HG03045 (cell line): ENCODE results near the gene AP2B1.
"Not testable (repeated sequence)": the region's sequence is repeated elsewhere in the genome, so short reads cannot be mapped to it uniquely, and the experiment has no call there.

Experiments used
- ATAC-seq: cut with Tn5 transposase; IDR thresholded peaks from one replicate; pipeline ENCODE4 v1.9.1; 2021; ENCODE audit warnings: mild to moderate bottlenecking, moderate library complexity; ENCODE audit not compliant: unreplicated experiment

Gene AP2B1

DNA sequence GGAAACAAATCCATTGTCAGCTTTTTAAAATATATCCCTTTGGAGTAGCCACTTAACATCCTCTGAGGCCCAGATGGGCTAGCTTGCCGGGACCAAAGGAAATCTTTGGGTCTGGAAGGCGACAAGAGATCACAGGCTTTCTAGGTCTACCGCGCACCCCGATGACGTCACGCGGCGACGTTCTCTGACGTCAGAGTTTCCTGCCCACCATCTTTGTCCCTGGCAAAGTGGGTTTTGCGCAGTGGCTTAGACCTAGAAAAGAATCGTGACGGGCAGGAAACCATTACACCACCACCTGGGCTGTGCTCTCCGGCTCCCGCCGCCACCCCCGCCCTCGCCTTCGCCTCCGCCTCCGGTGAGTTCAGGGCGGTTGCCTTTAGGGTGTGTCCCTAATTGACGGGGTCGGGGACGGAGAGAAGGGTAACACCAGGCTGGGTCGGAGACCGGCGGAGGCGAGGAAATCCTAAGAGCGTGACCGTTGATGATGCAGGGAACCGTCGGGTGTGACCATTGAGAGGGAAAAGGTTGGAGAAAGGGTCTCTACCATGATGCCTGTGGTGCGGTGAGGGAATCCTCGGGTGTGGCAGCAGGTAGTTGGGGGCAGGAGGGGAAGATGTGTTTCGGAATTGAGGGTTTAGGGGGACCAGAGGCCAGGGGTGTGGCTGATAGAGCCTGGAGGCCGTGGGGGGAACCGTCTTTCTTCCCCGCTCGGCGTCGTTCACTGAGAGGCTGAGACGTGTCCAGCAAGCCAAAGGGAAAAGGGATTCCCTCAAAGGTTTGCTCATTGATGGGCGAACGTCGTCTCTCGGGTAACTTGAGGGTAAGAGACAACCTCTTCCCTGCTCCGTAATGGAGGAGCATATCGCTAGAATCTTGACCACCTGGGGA lies at the start of gene AP2B1:
TSS of gene AP2B1 (plus strand) at position 249 of the 888 bp plus-strand sequence. CDS start 6,709 bp downstream, outside the sequence.
- peak; percentile 81 for ATAC-seq

DNA sequence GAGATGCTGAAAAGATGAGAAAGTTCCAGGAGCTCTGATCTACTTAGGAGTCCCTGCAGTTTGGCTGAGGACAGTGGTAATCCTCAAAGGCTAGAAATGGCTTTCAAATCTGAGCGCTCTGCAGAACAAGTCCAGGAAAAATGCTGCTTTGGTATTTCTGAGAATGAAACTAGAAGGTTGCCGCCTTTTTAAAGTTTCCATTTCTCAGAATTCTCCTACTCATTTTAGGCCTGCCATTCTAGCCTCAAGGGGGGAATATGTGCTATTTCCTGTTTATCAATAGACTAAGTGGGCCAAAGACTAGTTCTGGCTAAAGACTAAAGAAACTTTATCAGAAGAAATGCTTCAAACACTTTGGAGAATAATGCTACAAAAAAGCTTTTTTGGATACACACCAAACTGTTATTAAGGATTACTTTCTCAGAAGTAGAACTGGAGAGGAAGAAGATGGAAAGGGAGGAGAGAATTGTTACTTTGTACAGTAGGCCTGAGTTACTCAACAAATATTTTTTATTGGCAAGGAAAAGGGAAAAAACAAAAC lies 49.5 kb upstream of the AP2B1 start, which contains the start of gene SLFN12L:
TSS of gene SLFN12L (minus strand) at position 78 of the 541 bp plus-strand sequence. CDS start 15,314 bp downstream, outside the sequence.
- ATAC-seq = no peak

DNA sequence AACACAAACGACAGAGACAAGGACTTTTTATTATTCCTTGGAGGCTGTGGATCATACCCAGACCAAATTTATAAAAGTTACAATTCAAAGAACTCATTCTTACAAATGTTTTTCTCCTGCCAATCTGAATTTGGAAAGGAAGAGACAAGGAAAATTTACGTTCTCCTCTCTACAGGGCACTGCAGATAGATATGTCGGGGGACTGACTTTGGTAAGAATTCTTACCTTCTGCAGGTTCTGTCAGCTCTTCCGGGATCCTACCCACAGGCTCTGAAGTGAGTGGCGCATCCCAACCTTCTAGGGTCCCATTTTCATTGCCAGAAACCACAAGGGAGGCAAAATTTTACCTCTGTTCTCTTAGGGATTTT lies 47.5 kb upstream of the AP2B1 start:
- ATAC-seq = no peak

DNA sequence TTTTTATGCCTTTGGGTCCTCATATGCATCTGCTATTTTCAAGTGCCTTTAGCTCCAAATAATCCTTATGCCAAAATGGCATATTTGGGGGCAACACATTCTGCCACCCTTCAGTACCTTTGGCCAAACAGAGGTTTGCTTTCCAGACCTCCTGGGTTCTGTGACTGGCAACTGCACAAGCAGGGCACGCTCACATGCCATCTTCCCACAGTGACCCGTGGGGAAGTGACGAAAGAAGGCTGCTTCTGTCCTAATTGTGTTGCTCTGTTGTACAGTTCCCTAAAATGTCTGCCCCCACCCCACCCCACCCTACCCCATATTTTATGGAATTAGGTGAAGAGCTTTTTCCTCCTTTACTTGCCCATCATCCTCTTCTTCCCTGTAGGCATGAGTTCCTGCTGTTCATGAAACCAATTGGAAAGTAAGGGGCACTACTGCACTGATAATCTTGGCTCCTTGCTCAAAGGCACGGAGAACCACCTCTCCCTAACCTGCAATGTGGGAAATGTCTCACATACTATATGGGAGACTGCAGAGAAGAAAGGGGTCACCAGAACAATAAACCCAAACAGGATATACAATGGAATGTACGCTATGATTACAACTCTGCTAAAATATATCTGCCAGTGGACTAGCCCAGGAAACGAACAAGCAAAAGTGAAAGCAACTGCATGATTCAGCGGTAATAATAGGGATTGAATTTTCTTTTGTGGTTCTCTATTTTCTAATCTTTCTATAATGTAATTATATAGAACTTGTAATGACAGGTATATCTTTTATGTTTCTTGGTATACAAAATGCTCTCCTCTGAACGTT lies 46.3 kb upstream of the AP2B1 start:
- no peak for ATAC-seq

DNA sequence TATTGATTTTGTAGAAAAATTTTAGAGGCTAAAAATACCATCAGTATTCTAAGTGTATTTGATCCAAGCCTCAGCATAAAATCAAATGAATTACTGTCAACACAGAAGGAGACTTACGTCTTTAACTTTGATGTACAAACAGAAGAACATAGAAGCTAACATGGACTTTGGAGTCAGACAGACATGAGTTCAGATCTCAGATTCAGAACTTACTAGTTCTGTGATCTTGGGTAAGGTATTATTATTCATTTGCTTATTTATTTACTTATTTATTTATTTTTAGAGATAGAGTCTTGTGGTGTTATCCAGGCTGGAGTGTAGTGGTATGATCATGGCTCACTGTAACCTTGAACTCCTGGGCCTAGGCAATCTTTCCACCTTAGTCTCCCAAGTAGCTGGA lies 45.7 kb upstream of the AP2B1 start:
- no peak for ATAC-seq

DNA sequence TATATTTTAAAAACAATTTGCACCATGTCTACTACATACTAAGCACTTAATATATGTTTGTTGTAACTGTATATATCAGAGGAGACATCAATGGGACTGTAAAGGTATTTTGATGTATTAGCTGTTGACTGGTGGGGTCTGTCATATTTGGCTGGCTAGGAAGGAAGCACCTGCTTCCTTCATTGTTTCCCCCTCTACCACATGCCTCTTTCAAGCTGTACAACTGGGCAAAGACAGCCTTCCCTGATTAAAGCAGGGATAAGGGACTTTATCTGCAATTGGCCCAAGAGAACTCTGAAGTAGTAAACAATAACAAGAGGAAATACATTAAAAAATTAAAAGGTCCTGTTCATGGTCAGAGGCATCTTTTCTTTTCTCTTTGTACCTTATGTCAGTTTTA lies 44.1 kb upstream of the AP2B1 start:
- ATAC-seq = no peak

DNA sequence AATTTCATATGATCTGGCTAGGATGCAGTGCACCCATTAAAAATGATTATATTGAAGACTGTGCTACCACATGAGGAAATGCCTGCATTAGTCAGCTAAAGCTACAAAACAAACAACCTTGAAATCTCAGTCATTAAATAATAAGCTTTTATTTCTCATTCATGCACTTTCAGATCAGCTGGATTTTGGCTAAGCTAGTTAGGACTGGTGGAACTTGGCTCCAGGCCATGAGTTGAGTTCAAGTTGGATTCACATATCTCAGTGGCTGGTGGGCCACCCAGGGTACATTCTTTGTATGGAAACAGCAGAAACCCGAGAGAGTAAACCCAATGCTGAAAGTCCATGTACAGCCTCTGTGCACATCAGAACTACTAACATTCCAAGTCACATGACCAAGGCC lies 43.3 kb upstream of the AP2B1 start:
- ATAC-seq = no peak

DNA sequence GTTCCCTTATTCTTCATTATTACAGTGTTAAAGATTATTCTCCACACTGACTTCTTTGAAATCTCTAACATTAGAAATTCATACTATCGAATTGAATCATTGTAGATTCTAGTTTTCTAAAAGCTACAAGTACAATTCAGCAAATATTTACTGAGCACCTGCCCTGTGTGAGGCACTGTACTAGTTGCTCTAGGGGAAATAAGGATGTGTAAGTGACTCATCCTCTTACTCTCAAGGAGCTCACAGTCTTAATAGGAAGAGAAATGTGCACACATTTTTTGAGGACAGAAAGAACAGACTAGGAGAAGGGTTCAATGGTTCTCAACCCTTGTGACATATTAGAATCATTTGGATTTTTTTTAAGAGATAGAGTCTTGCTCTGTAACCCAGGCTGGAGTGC lies 42.0 kb upstream of the AP2B1 start:
- no peak for ATAC-seq

DNA sequence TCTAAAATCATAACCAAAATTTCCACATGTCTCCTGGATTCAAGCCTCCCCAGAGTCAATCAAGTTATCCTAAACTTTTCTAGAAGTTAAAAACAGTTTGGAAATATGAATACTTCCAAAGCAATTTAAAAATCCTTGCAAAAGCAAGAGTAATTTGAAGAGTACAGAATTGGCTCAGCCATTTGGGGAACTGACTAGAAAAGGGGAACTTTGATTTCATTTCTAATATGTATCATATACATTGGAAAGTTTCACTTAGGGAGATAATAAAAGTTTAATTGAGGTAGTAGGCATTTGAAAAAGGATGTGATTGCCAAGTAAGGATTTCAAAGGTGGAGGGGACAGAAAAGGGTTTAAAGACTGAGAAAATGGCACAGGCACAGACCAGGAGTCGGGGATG lies 40.6 kb upstream of the AP2B1 start:
- ATAC-seq = no peak

DNA sequence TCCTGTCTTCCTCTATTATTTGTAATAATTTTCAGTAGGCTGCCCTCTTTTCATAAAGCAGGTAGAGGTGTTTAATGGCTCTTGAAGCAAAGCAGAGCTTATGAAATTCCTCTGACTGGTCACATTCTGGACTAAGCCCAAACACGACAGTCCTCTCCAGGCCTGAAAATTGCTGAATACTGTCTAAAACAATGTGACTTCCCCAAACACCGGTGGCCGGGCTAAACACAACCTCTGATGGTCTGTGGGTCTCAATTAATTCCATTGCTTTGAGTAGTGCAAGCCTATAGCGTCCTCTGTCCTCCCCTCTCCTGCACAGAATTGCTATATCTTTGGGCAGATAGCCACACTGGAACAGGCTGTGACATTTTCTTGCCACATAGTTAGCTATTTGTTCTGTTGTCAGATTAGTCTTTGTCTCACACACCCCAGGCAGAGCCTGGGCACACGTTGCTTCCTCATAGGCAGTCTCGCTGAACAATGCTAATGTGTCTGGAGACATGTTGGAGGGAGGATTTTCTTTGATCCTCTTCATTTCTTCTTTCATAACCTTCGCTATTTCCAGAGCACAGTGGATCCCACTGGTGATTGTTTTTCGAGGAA lies 38.8 kb upstream of the AP2B1 start:
- no peak for ATAC-seq

DNA sequence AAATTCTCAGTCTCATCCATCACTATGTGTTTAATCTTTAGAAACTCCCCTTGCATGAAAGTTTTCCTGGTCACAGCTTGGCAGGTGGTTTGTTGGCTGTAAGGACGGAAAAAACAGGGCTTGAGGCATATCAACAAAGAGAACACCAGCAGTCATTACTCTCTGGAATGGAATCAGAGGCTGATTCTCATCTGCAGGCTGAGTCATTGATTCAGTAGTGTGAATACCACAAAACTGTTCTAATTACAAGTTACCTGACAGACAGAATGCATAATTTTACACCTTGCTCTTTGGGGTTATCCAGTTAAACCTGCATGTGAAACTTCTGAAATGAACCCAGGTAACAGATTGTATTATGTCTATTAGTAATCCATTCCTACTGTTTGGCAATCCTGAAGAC lies 38.1 kb upstream of the AP2B1 start:
- ATAC-seq = no peak

DNA sequence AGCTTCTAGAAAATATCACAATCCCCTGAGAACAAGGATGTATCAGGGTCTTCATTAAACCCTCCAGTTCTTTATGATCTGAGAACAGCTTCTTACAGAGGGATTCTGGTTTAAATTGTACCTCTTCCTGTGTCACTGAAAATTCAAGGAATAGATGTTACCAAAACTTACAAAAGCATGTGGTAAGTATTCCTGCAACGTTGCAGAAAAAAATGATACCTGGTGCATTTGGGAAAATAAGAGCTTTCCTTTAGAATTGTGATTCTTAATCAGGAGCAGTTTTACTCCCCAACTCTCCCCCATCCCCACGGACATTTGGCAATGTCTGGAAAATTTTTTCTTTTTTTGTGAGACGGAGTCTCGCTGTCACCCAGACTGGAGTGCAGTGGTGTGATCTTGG lies 33.8 kb upstream of the AP2B1 start:
- ATAC-seq = no peak

DNA sequence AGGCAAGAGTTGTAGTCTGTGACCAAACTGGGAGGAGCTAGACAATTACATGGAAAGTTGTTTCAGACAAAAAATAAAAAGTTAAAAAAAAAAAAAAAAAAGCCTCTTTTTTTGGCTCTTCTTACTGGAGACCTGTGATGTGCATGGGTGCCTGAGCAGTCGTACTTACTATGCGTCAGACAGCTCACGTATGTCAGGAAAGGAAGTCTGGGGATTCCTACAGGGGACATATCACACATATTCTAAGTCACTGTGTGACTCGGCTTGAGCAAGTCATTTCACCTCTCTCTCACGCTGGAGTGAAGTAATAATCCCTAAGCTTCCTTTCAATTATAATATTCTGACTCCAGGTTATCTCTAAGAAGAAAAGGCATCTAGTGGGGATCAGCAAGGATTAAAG lies 32.5 kb upstream of the AP2B1 start:
- ATAC-seq = no peak

DNA sequence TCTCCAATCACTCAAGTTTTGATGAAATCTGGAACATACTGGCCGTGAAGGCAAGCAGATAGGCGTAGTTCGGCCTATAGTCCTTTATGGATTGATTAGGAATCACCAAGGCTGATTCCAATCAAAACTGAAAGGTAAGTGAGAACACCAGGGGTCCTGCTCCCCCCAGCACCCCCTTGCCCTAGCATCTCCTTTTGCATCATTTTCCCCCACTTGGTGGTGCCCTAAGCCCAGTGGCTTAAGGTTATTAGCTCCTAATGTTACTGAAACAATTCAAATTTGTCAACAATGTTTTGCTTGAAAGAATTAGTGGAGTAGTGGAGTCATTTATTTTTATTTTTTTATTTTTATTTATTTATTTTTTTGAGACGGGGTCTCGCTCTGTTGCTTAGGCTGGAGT lies 31.4 kb upstream of the AP2B1 start:
- ATAC-seq = no peak

DNA sequence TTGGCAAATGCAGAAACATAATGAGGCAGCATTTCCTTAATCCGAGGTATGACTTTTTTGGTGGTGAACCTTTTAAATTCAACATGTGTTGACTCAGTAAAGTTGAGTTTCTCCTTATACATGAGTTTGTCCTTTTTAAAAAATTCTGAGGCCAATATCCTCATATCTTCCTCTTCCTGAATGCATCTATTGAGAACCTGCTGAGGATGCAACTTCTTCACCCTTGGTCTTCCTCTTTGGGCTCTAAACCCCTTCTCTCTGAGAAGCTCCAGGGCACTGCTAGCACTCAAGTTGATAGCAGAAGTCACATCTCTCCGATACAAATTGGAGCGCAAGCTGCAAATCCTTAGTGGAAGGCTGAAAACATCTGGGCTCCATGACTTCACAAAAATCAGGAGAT lies 29.8 kb upstream of the AP2B1 start:
- ATAC-seq = no peak

DNA sequence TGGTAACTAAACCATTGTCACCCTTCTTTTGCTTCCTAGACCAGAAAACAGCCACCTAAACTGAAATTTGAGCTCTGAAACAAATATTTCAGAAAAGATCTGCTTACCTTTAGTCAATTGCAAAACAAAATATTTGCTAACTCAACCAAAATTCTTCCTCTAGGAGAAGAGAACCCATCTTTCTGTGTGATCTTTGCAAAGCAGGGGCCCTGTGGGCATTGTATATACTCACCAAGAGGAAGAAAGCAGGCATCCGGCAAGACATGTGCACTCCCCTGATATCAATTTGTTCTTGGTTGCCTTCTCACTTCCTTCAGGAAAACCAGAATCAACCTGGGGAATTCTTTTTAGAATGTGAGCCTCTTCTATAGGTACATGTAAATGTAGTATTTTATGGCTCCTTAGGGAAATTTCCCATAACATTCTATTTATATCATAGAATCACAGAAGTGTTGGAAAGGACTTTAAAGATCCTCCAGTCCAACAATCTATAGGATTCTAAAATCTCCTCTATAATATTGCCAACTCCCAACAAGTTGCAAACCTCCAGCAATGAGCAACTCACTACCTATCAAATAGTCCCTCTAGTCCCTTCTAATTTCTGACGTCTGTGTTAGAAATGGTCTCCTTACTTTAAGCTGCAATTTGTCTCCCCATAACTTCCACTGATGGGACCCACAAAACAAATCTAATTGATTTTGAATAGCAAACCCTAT lies 27.5 kb upstream of the AP2B1 start:
- no peak for ATAC-seq

DNA sequence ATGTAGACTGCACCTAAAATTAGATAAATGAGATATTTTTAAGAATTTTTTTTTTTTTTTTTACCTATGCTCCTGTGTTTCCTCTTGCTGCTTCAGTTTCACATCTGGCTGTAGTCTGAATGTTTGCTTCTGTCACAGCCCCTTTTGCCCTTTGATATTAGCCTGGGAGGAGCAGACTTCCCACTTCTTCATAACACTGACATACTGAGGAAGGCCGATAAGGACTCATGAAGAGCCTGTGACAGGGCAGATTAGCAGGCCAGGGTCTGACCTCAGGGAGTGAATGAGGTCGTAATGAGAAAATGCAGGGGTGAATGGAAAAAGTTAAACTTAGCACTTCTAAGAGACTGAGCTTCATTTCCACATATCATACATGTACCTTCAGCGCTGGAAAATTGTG lies 26.4 kb upstream of the AP2B1 start, which contains the start of gene SLFN14:
TSS of gene SLFN14 (minus strand) at position 117 of the 400 bp plus-strand sequence. CDS start 2,757 bp downstream, outside the sequence.
- ATAC-seq = no peak

DNA sequence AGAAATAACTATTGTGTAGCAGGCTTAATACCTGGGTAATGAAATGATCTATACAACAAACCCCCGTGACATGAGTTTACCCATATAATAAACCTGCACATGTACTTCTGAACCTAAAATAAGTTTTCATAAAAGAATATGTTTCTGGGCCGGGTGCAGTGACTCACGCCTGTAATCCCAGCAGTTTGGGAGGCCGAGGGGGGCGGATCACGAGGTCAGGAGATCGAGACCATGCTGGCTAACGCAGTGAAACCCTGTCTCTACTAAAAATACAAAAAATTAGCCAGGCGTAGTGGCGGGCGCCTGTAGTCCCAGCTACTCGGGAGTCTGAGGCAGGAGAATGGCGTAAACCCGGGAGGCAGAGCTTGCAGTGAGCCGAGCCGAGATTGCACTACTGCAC lies 23.9 kb upstream of the AP2B1 start:
- not testable (repeated sequence) for ATAC-seq

DNA sequence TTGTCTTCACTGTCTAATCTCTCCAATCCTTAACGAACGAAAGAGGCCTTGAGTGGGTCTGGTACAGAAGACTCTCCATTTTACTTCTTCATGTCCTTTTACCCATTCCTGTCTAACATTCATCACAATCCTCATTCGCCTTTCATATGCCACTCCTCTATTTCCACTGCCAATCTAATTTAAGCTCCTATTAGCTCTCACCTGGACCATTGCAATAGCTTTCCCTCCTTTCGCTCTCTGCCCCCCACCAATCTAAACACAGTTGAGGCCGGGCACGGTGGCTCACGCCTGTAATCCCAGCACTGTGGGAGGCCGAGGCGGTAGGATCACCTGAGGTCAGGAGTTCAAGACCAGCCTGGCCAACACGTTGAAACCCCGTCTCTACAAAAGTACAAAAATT lies 20.2 kb upstream of the AP2B1 start:
- no peak for ATAC-seq

DNA sequence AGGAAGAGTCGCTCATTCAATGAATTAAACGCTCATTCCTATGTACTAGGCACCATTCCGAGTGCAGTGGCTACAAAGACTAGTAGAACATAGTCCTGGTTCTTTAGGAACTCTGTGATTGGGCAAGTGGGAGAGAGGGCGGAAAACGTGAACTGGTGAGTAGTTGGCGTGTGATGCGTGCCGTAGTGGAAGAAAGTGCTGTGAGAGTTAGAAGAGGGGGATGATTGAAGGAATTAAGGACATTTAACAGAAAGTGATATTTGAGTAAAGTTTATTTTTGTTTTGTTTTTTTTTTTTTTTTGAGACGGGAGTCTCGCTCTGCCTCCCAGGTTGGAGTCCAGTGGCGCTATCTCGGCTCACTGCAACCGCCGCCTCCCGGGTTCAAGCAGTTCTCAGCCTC lies 18.6 kb upstream of the AP2B1 start:
- ATAC-seq = no peak

DNA sequence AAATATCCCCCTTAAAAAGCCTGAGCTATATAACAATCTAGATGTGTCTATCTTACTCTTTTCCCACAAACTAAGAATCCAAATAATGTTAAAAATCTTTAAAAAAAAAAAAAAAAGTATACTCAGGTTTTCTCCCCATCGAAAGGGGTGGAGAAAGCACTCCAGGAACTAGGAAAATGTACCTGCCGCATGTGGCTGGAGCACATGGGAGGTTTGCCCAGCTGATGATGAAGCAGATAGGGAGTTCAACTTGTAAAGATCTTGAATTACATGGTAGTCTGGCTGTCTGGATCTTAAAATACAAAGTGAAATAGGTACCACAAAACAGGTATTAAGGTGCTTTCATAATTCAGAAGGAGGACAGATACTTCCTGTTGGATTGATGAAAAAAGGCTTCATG lies 17.7 kb upstream of the AP2B1 start:
- no peak for ATAC-seq
